AG09319 (cell line): ENCODE results near the gene DLGAP4.
A peak's percentile ranks its signal among the peaks of the same experiment; 100 is the strongest.

Source experiments
- DNase-seq: peaks from one replicate; pipeline ENCODE4 v3.0.0-alpha.2; 2010; ENCODE audit warnings: low read depth; ENCODE audit errors: extremely low read depth
- CTCF ChIP-seq: IDR thresholded peaks from 2 replicates; pipeline ENCODE4 v1.5.1; 2011; ENCODE audit warnings: low read depth, mild to moderate bottlenecking, inconsistent platforms, low read length, moderate library complexity

DLGAP4 gene

GRCh38 chr20:36497856-36498255, 191.7 kb downstream of the DLGAP4 start:
- no peak for TF ChIP-seq CTCF
- DNase-seq: no peak

GRCh38 chr20:36498386-36499179, 192.4 kb downstream of the DLGAP4 start:
- TF ChIP-seq CTCF: no peak
- no peak for DNase-seq

- no peak for DNase-seq
- TF ChIP-seq CTCF: no peak
These were observed 193.1 kb downstream of the DLGAP4 start for GRCh38 chr20:36499211-36499610.

GRCh38 chr20:36499723-36500501, 193.8 kb downstream of the DLGAP4 start:
- no peak for TF ChIP-seq CTCF
- no peak for DNase-seq

GRCh38 chr20:36501367-36502006, 195.3 kb downstream of the DLGAP4 start:
- no peak for TF ChIP-seq CTCF
- no peak for DNase-seq

- no peak for DNase-seq
- no peak for TF ChIP-seq CTCF
These were observed 198.2 kb downstream of the DLGAP4 start for GRCh38 chr20:36504295-36504694.

- peak; percentile 17 for TF ChIP-seq CTCF
- DNase-seq: no peak
These were observed 200.1 kb downstream of the DLGAP4 start for GRCh38 chr20:36506253-36506652.
